HCT116 (cell line): Measurements from ENCODE around the gene SPG7. TPM values are rescaled to one million over a fixed set of nuclear protein-coding genes. Genes with fewer than 3 reads are reported as not detected.

Experiments used
- ATAC-seq: fragments of 200-7000 bp; cut with Tn5 transposase; 2 replicates; pipeline ENCODE4 v1.9.1; 2020; ENCODE audit warnings: mild to moderate bottlenecking, moderate library complexity
- BruUV-seq: library from RNA; stranded (reverse); fragments of 400-500 nt; replicated peaks from 2 replicates; lab custom pipeline; 2021; lab: Mats Ljungman, UMichigan
- CTCF ChIA-PET: fragments of 300-600 bp; sonication (Branson Sonifier 250); formaldehyde crosslinking; loops from one replicate; lab custom pipeline; 2021; ENCODE audit warnings: antibody characterized with exemption; lab: Charles Lee
- POLR2A ChIA-PET: fragments of 300-600, 350-600 bp; sonication (Branson Sonifier 250); formaldehyde crosslinking; loops from one replicate; lab custom pipeline; 2021; ENCODE audit warnings: antibody characterized with exemption; lab: Charles Lee
- RAD21 ChIA-PET, 2 experiments: fragments of 300-600 bp; sonication (Branson Sonifier 250); formaldehyde crosslinking; loops; one replicate each; lab custom pipeline; 2023; ENCODE audit warnings: low total read pairs in 2 of 2; ENCODE audit not compliant: uncharacterized antibody in 2 of 2, unreplicated experiment in 2 of 2, low non-redundant PET in 1 of 2; lab: Charles Lee
- DNase-seq: peaks from one replicate; pipeline ENCODE4 v3.0.0-alpha.2; 2010; ENCODE audit warnings: low read depth, low spot score
- H2AFZ ChIP-seq: fragments of 200-600 bp; shearing (Covaris generic), sonication (generic); 2 replicates; pipeline ENCODE4 v1.6.1; 2017; ENCODE audit warnings: low read depth, mixed run types, mixed read lengths, antibody characterized with exemption, low read length; ENCODE audit not compliant: poor library complexity, severe bottlenecking
- H3K27ac ChIP-seq: 2 replicates; pipeline ENCODE4 v1.5.1; 2012; ENCODE audit warnings: low read depth, low read length
- H3K27me3 ChIP-seq: fragments of 200-600 bp; sonication (generic); 2 replicates; pipeline ENCODE4 v1.6.1; 2016; ENCODE audit warnings: mixed run types, low read length, mixed read lengths; ENCODE audit not compliant: insufficient read depth
- H3K36me3 ChIP-seq, 2 experiments: fragments of 200-500 bp in 1 of 2; fragments of 200-600 bp in 1 of 2; sonication (Bioruptor generic) in 1 of 2; sonication (generic) in 1 of 2; 2 replicates each; pipeline versions ENCODE4 v1.5.1 to v1.6.1; 2014 to 2016; ENCODE audit warnings: low read length in 2 of 2, inconsistent platforms in 1 of 2, mixed read lengths in 1 of 2, mixed run types in 1 of 2; ENCODE audit not compliant: insufficient read depth in 2 of 2, control insufficient read depth in 1 of 2
- H3K4me1 ChIP-seq, 2 experiments: fragments of 200-600 bp in 1 of 2; sonication (generic) in 1 of 2; 2 replicates each; pipeline versions ENCODE4 v1.5.1 to v1.6.1; 2012 to 2017; ENCODE audit warnings: low read length in 2 of 2, inconsistent platforms in 1 of 2, mild to moderate bottlenecking in 1 of 2, mixed read lengths in 1 of 2, mixed run types in 1 of 2, moderate library complexity in 1 of 2; ENCODE audit not compliant: insufficient read depth in 2 of 2, control insufficient read depth in 1 of 2
- H3K4me2 ChIP-seq: fragments of 200-600 bp; sonication (generic); 2 replicates; pipeline ENCODE4 v1.6.1; 2017; ENCODE audit warnings: mixed run types, low read length, mixed read lengths
- H3K4me3 ChIP-seq, 2 experiments: fragments of 200-600 bp in 1 of 2; sonication (generic) in 1 of 2; replicated peaks in 1 of 2; 2 replicates each; pipeline ENCODE4 v1.5.1; 2011 to 2016; ENCODE audit warnings: low read length in 2 of 2, control low read depth in 1 of 2, low read depth in 1 of 2, mild to moderate bottlenecking in 1 of 2, mixed read lengths in 1 of 2, mixed run types in 1 of 2
- H3K79me2 ChIP-seq: fragments of 200-600 bp; sonication (generic); 2 replicates; pipeline ENCODE4 v1.6.1; 2017; ENCODE audit warnings: mild to moderate bottlenecking, mixed run types, low read length, moderate library complexity, mixed read lengths; ENCODE audit not compliant: insufficient read depth
- H3K9ac ChIP-seq: fragments of 200-600 bp; sonication (generic); 2 replicates; pipeline ENCODE4 v1.6.1; 2016; ENCODE audit warnings: low read length, mixed read lengths
- H3K9me2 ChIP-seq: fragments of 200-600 bp; sonication (generic), shearing (Covaris generic); 2 replicates; pipeline ENCODE4 v1.6.1; 2017; ENCODE audit warnings: mixed run types, mild to moderate bottlenecking, moderate library complexity; ENCODE audit not compliant: insufficient read depth
- H3K9me3 ChIP-seq, 2 experiments: fragments of 200-500 bp in 1 of 2; fragments of 200-600 bp in 1 of 2; sonication (Bioruptor generic) in 1 of 2; sonication (generic) in 1 of 2; 2 replicates each; pipeline ENCODE4 v1.6.1; 2014 to 2017; ENCODE audit warnings: low read length in 2 of 2, mixed read lengths in 2 of 2, inconsistent platforms in 1 of 2, low read depth in 1 of 2, mild to moderate bottlenecking in 1 of 2, mixed run types in 1 of 2, moderate library complexity in 1 of 2; ENCODE audit not compliant: control insufficient read depth in 1 of 2, insufficient read depth in 1 of 2
- H4K20me1 ChIP-seq: fragments of 200-600 bp; sonication (generic), shearing (Covaris generic); 2 replicates; pipeline ENCODE4 v1.6.1; 2017; ENCODE audit warnings: mixed run types, mild to moderate bottlenecking, moderate library complexity; ENCODE audit not compliant: insufficient read depth
- CBX3 ChIP-seq: IDR thresholded peaks from 2 replicates; pipeline ENCODE4 v1.6.1; 2012; ENCODE audit warnings: low read depth
- CTCF ChIP-seq, 3 experiments: fragments of 200-600 bp in 1 of 3; sonication (generic) in 1 of 3; IDR thresholded peaks in 2 of 3; conservative IDR thresholded peaks in 1 of 3; 2 replicates each; pipeline ENCODE4 v1.5.1; 2012 to 2017; ENCODE audit warnings: low read depth in 2 of 3, low read length in 2 of 3, antibody characterized with exemption in 1 of 3, borderline replicate concordance in 1 of 3, control low read depth in 1 of 3, mild to moderate bottlenecking in 1 of 3, mixed read lengths in 1 of 3, mixed run types in 1 of 3, moderate library complexity in 1 of 3; ENCODE audit not compliant: insufficient read depth in 1 of 3
- EGR1 ChIP-seq: IDR thresholded peaks from 2 replicates; pipeline ENCODE4 v1.6.1; 2012; ENCODE audit warnings: low read depth
- EZH2 ChIP-seq: fragments of 200-600 bp; sonication (generic); IDR thresholded peaks from 2 replicates; pipeline ENCODE4 v1.6.1; 2017; ENCODE audit warnings: antibody characterized with exemption, mixed run types
- FOSL1 ChIP-seq: IDR thresholded peaks from 2 replicates; pipeline ENCODE4 v1.6.1; 2012; ENCODE audit warnings: low read depth
- JUND ChIP-seq: IDR thresholded peaks from 2 replicates; pipeline ENCODE4 v1.6.1; 2012
- MAX ChIP-seq: IDR thresholded peaks from 2 replicates; pipeline ENCODE4 v1.6.1; 2012
- POLR2A ChIP-seq: IDR thresholded peaks from 2 replicates; pipeline ENCODE4 v1.7.0; 2011; ENCODE audit warnings: borderline replicate concordance; ENCODE audit not compliant: insufficient read depth, insufficient read length; ENCODE audit errors: extremely low read depth
- POLR2AphosphoS5 ChIP-seq: IDR thresholded peaks from 2 replicates; pipeline ENCODE4 v1.6.1; 2011; ENCODE audit warnings: mild to moderate bottlenecking, low read depth, low read length, moderate library complexity
- RAD21 ChIP-seq: IDR thresholded peaks from 2 replicates; pipeline ENCODE4 v1.6.1; 2012; ENCODE audit warnings: low read depth, mild to moderate bottlenecking
- REST ChIP-seq: IDR thresholded peaks from 2 replicates; pipeline ENCODE4 v1.6.1; 2012; ENCODE audit warnings: low read depth
- SIN3A ChIP-seq: IDR thresholded peaks from 2 replicates; pipeline ENCODE4 v1.6.1; 2012; ENCODE audit warnings: low read depth
- SP1 ChIP-seq: IDR thresholded peaks from 2 replicates; pipeline ENCODE4 v1.6.1; 2012; ENCODE audit warnings: low read depth
- SRF ChIP-seq: IDR thresholded peaks from 2 replicates; pipeline ENCODE4 v1.6.1; 2012; ENCODE audit warnings: low read depth
- TCF7L2 ChIP-seq: IDR thresholded peaks from 2 replicates; pipeline ENCODE4 v1.7.0; 2011; ENCODE audit warnings: borderline replicate concordance, inconsistent platforms; ENCODE audit not compliant: insufficient read depth, insufficient read length; ENCODE audit errors: extremely low read depth
- YY1 ChIP-seq: IDR thresholded peaks from 2 replicates; pipeline ENCODE4 v1.6.1; 2011; ENCODE audit warnings: low read length, low read depth, moderate library complexity, mild to moderate bottlenecking; ENCODE audit not compliant: insufficient replicate concordance; ENCODE audit errors: extremely low read depth
- ZBTB33 ChIP-seq: IDR thresholded peaks from 2 replicates; pipeline ENCODE4 v1.6.1; 2011; ENCODE audit warnings: mild to moderate bottlenecking, low read length, moderate library complexity; ENCODE audit not compliant: insufficient replicate concordance; ENCODE audit errors: extremely low read depth
- ZFX ChIP-seq: fragments of 450-650 bp; IDR thresholded peaks from 2 replicates; pipeline ENCODE4 v1.6.1; 2017
- ZNF274 ChIP-seq: fragments of 200-500 bp; sonication (Bioruptor generic); IDR thresholded peaks from 2 replicates; pipeline ENCODE4 v1.6.1; 2014; ENCODE audit warnings: mild to moderate bottlenecking, low read depth, low read length, inconsistent platforms
- intact Hi-C: fragments of 100-400 bp; cut with micrococcal nuclease; formaldehyde crosslinking; loops from 2 replicates; pipeline ENCODE4 v1.10.0; 2022
- total RNA-seq: library from RNA; stranded (reverse); gene quantifications from one replicate; pipeline ENCODE4 v1.2.1, GENCODE V29; 2021; ENCODE audit not compliant: unreplicated experiment

SPG7 gene
- total RNA-seq, 1 experiment from 2014 or later = 116 TPM

- no peak within 1 kb of the TSS for H2AFZ ChIP-seq
- ChIA-PET RAD21 (interaction anchor here in 1 of 2 experiments (0.5 to 0.6 kb wide), 2 partner anchors 160 to 169 kb away, joined by 3 read pairs; no protein-coding TSS in a partner anchor), CTCF (interaction anchor here (0.6 kb wide), 2 partner anchors 125 to 147 kb away, joined by 3 to 4 read pairs; no protein-coding TSS in a partner anchor), POLR2A (no interaction called here)
- peak within 1 kb of the TSS; percentile 78 for H3K9ac ChIP-seq
- peak within 1 kb of the TSS; percentile 95 for H3K27ac ChIP-seq
- no TSS peak for BruUV-seq
- H3K27me3 ChIP-seq = no peaks in the 10 kb centered on the region
- peaks cover 55% of the 10 kb centered on the region for H3K79me2 ChIP-seq
- intact Hi-C loops = loop anchor here (2.0 to 5.0 kb wide), 2 partner anchors 14 to 67 kb away; no protein-coding TSS in a partner anchor
- H3K9me3 ChIP-seq = no peaks in the 10 kb centered on the region
- H3K4me3 ChIP-seq = peak within 1 kb of the TSS; percentile 59 to 74
- ATAC-seq (peak; percentile 96), DNase-seq (peak; percentile 100)
- H3K4me1 ChIP-seq = peaks cover 17 to 44% of the 10 kb centered on the region in 2 experiments
- no peaks in the 10 kb centered on the region; a peak in 1 of 4 replicates for H3K36me3 ChIP-seq
- H3K9me2 ChIP-seq = no peaks in the 10 kb centered on the region
- H4K20me1 ChIP-seq = peaks cover 30% of the 10 kb centered on the region; the same call in 1 of the 2 replicates
- peak within 1 kb of the TSS; percentile 97 for H3K4me2 ChIP-seq
- TF ChIP-seq POLR2A (peak; percentile 49), SIN3A (no peak), FOSL1 (no peak), SP1 (no peak), EZH2 (no peak), EGR1 (no peak), POLR2AphosphoS5 (peak; percentile 82), JUND (no peak), RAD21 (no peak), ZNF274 (no peak), REST (no peak), CBX3 (no peak), CTCF (IDR thresholded peaks at IDR 0.05 in 2 of 3, conservative IDR thresholded peaks at IDR 0.05 in 1 of 3; ENCODE audit: borderline replicate concordance in 1 of 3, insufficient read depth in 1 of 3, low read depth in 2 of 3, low read length in 2 of 3) (no peak), SRF (no peak), ZBTB33 (peak; percentile 19), YY1 (peak; percentile 67), TCF7L2 (no peak), MAX (no peak), ZFX (peak; percentile 92)
These were observed 17.6 kb upstream of the SPG7 start, which contains the start of gene ANKRD11 for GRCh38 chr16:89490439-89491237. TSS of gene ANKRD11 (minus strand) at chr16:89490561. CDS start at chr16:89317019, 173,542 bp downstream.
